K562 (cell line): ENCODE measurements around the gene TCF19. TPM values are rescaled to one million over a fixed set of nuclear protein-coding genes. Genes with fewer than 3 reads are reported as not detected.
A peak's percentile ranks its signal among the peaks of the same experiment; 100 is the strongest.

Experiments used
- ATAC-seq: fragments of 200-7000 bp; cut with Tn5 transposase; 3 replicates; pipeline ENCODE4 v1.9.1; 2020; ENCODE audit warnings: moderate library complexity
- Bru-seq: library from RNA; stranded (reverse); fragments of 400-500 nt; gene quantifications from one replicate; lab custom pipeline; 2021; lab: Mats Ljungman, UMichigan
- BruChase-seq, 2 experiments: library from RNA; stranded (reverse); fragments of 400-500 nt; gene quantifications; one replicate each; lab custom pipeline; 2021; lab: Mats Ljungman, UMichigan
- BruUV-seq: library from RNA; stranded (reverse); fragments of 400-500 nt; replicated peaks from 2 replicates; lab custom pipeline; 2021; lab: Mats Ljungman, UMichigan
- CTCF ChIA-PET: fragments of 300-600 bp; formaldehyde crosslinking; extraction: SDS; loops from one replicate; lab custom pipeline; 2021; ENCODE audit warnings: low intra/inter-chr PET ratio; lab: Yijun Ruan, JAX
- POLR2A ChIA-PET: fragments of 300-600, 350-650 bp; sonication (Branson Sonifier 250); formaldehyde crosslinking; extraction: SDS; loops from one replicate; lab custom pipeline; 2021; ENCODE audit warnings: antibody characterized with exemption, inconsistent platforms; lab: Yijun Ruan, JAX
- DNase-seq, 4 experiments: peaks; one replicate each; pipeline versions ENCODE4 v3.0.0 to v3.0.0-alpha.2; 2011 to 2018; ENCODE audit warnings: low spot score in 3 of 4, mixed read lengths in 3 of 4; ENCODE audit errors: extremely low read depth in 1 of 4
- FAIRE-seq: peaks from 2 replicates; lab custom pipeline; 2011; peaks lifted over from hg19 to GRCh38; lab: Jason Lieb, UNC
- H2AFZ ChIP-seq: 2 replicates; pipeline ENCODE4 v1.6.0; 2011; ENCODE audit warnings: low read depth, low read length, control low read depth, inconsistent platforms
- H3K27ac ChIP-seq: fragments of 200-600 bp; 3 replicates; pipeline ENCODE4 v1.8.0; 2011; ENCODE audit warnings: low read depth, mild to moderate bottlenecking, control low read depth, inconsistent platforms, low read length, moderate library complexity, mixed read lengths; ENCODE audit errors: extremely low read depth
- H3K27me3 ChIP-seq, 2 experiments: fragments of 300-600 bp in 1 of 2; 2 replicates in 1 of 2; 3 replicates in 1 of 2; pipeline versions ENCODE4 v1.6.0 to v1.8.0; 2011; ENCODE audit warnings: inconsistent platforms in 2 of 2, low read length in 2 of 2, mild to moderate bottlenecking in 1 of 2, mixed read lengths in 1 of 2, moderate library complexity in 1 of 2; ENCODE audit not compliant: control insufficient read depth in 2 of 2, insufficient read depth in 2 of 2
- H3K36me3 ChIP-seq: fragments of 300-600 bp; 3 replicates; pipeline ENCODE4 v1.8.0; 2011; ENCODE audit warnings: mild to moderate bottlenecking, low read length, inconsistent platforms; ENCODE audit not compliant: control insufficient read depth, insufficient read depth
- H3K4me1 ChIP-seq, 2 experiments: fragments of 200-600 bp in 1 of 2; replicated peaks in 1 of 2; 2 replicates in 1 of 2; 3 replicates in 1 of 2; pipeline versions ENCODE4 v1.5.1 to v1.8.0; 2011; ENCODE audit warnings: inconsistent platforms in 2 of 2, low read length in 2 of 2, mild to moderate bottlenecking in 1 of 2, mixed read lengths in 1 of 2, moderate library complexity in 1 of 2; ENCODE audit not compliant: control insufficient read depth in 2 of 2, insufficient read depth in 2 of 2
- H3K4me2 ChIP-seq: 2 replicates; pipeline ENCODE4 v1.6.1; 2011; ENCODE audit warnings: low read length, control low read depth, inconsistent platforms, mixed read lengths; ENCODE audit not compliant: insufficient read depth
- H3K4me3 ChIP-seq: fragments of 200-600 bp; sonication (generic), shearing (Covaris generic); 2 replicates; pipeline ENCODE4 v1.5.1; 2016; ENCODE audit warnings: control low read depth, inconsistent platforms
- H3K79me2 ChIP-seq: fragments of 200-600 bp; 3 replicates; pipeline ENCODE4 v1.8.0; 2011; ENCODE audit warnings: low read length, inconsistent platforms; ENCODE audit not compliant: control insufficient read depth, insufficient read depth
- H3K9ac ChIP-seq, 2 experiments: 2 replicates each; pipeline versions ENCODE4 v1.6.0 to v1.6.1; 2011; ENCODE audit warnings: low read depth in 2 of 2, low read length in 2 of 2, control low read depth in 1 of 2, inconsistent platforms in 1 of 2, mild to moderate bottlenecking in 1 of 2, mixed read lengths in 1 of 2; ENCODE audit not compliant: insufficient read depth in 1 of 2
- H3K9me1 ChIP-seq: one replicate; pipeline ENCODE4 v1.6.0; 2011; ENCODE audit warnings: inconsistent platforms, mild to moderate bottlenecking, low read length, moderate library complexity; ENCODE audit not compliant: control insufficient read depth, insufficient read depth
- H3K9me3 ChIP-seq: replicated peaks from 2 replicates; pipeline ENCODE4 v1.5.1; 2011; ENCODE audit warnings: low read depth, low read length, inconsistent platforms; ENCODE audit not compliant: control insufficient read depth, insufficient read depth
- H4K20me1 ChIP-seq: replicated peaks from 2 replicates; pipeline ENCODE4 v1.6.1; 2011; ENCODE audit warnings: low read length, inconsistent platforms, mixed read lengths; ENCODE audit not compliant: control insufficient read depth, insufficient read depth
- CTBP1 ChIP-seq: fragments of 450-650 bp; IDR thresholded peaks from 2 replicates; pipeline ENCODE4 v1.6.1; 2016; ENCODE audit warnings: borderline replicate concordance
- DMBX1 ChIP-seq: fragments of 250-450 bp; sonication (Bioruptor Pico); IDR thresholded peaks from 2 replicates; pipeline ENCODE4 v1.8.0; 2022; ENCODE audit warnings: inconsistent platforms, mild to moderate bottlenecking, moderate library complexity, borderline replicate concordance
- SRSF1 ChIP-seq: fragments of 200-400 bp; formaldehyde crosslinking; IDR thresholded peaks from 2 replicates; pipeline ENCODE4 v1.6.1; 2017; ENCODE audit warnings: mild to moderate bottlenecking, low read depth, low read length, moderate library complexity
- ZNF764 ChIP-seq: fragments of 250-450 bp; sonication (Bioruptor Pico); IDR thresholded peaks from 2 replicates; pipeline ENCODE4 v1.4.0; 2020; ENCODE audit warnings: low read depth, mild to moderate bottlenecking, moderate library complexity
- WGBS: fragments of 100-300 bp; shearing (Covaris generic); methylation state at CpG from one replicate; pipeline ENCODE4 v1.1.6; 2016; ENCODE audit warnings: low coverage, mixed read lengths; ENCODE audit not compliant: insufficient coverage; ENCODE audit errors: missing lambda C conversion rate; 5-methylcytosine and 5-hydroxymethylcytosine counted together
- in situ Hi-C: fragments of 300-500 bp; cut with MboI; formaldehyde crosslinking; loops from 4 replicates; pipeline ENCODE4 v1.15.0; 2018; ENCODE audit warnings: inconsistent platforms, mixed read lengths
- intact Hi-C: fragments of 100-400 bp; cut with micrococcal nuclease; formaldehyde crosslinking; loops from 2 replicates; pipeline ENCODE4 v1.14.2; 2022
- long read RNA-seq, 3 experiments: library from polyadenylated mRNA in 2 of 3; library from RNA in 1 of 3; unstranded in 2 of 3; stranded (forward) in 1 of 3; transcript quantifications; one replicate each; pipeline ENCODE4 v2.0.0, GENCODE V29; 2019 to 2022
- polyA minus RNA-seq, 3 experiments: library from RNA; depleted of rRNA, polyadenylated mRNA; stranded (reverse); fragments of >200 nt; gene quantifications; 2 replicates each; pipeline ENCODE4 v1.2.3, GENCODE V29; 2011
- polyA plus RNA-seq, 8 experiments: library from polyadenylated mRNA; depleted of rRNA in 4 of 8; stranded (reverse) in 5 of 8; unstranded in 3 of 8; fragments of >200 nt; fragmentation: Nextera tagmentation in 2 of 8; fragmentation: Illumina TruSeq in 1 of 8; extraction: Ambion mirVana in 2 of 8; extraction: Trizol in 1 of 8; gene quantifications; 2 replicates each; pipeline versions ENCODE4 v1.2.1 to v1.2.3, GENCODE V29; 2011 to 2014; ENCODE audit warnings: inconsistent platforms in 1 of 8, missing spikeins in 1 of 8
- total RNA-seq, 7 experiments: library from RNA; depleted of rRNA in 6 of 7; stranded (reverse); fragments of >200 nt in 6 of 7; fragmentation: Illumina TruSeq in 2 of 7; extraction: Trizol in 2 of 7; gene quantifications; 2 replicates each; pipeline versions ENCODE4 v1.2.1 to v1.2.3, GENCODE V29; 2011 to 2021; ENCODE audit warnings: low replicate concordance in 1 of 7
- TF ChIP-seq, protein P1 (sequence below), 2 experiments: IDR thresholded peaks; 2 replicates each; pipeline ENCODE4 v1.6.1; 2012; ENCODE audit warnings: improper control_type of control experiment in 2 of 2, low read depth in 2 of 2, low read length in 2 of 2, borderline replicate concordance in 1 of 2
- TF ChIP-seq, protein P2 (sequence below): sonication (generic); formaldehyde crosslinking; IDR thresholded peaks from 2 replicates; pipeline ENCODE4 v1.4.0; 2020; ENCODE audit warnings: mild to moderate bottlenecking, missing genetic modification reagents

TCF19 gene, protein sequence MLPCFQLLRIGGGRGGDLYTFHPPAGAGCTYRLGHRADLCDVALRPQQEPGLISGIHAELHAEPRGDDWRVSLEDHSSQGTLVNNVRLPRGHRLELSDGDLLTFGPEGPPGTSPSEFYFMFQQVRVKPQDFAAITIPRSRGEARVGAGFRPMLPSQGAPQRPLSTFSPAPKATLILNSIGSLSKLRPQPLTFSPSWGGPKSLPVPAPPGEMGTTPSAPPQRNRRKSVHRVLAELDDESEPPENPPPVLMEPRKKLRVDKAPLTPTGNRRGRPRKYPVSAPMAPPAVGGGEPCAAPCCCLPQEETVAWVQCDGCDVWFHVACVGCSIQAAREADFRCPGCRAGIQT
- 13.4 and 20.5 TPM in 2 replicates for total RNA-seq (2011; cell fraction: chromatin; rRNA removed; ENCODE audit: low replicate concordance)
- 14.2 and 21.0 TPM in 2 replicates for total RNA-seq (2011; cell fraction: nucleolus; rRNA removed)
- 11.6 and 14.0 TPM in 2 replicates for total RNA-seq (2011; cell fraction: nucleoplasm; rRNA removed)
- total RNA-seq (2014; rRNA removed): 42.5 and 68.9 TPM in 2 replicates
- 19.3 and 19.4 TPM in 2 replicates for total RNA-seq (2014; rRNA removed; fragmentation: Illumina TruSeq; extraction: Trizol)
- 29.6 and 33.1 TPM in 2 replicates for total RNA-seq (2015; rRNA removed; fragmentation: Illumina TruSeq; extraction: Trizol)
- total RNA-seq (2021): 30.2 and 31.1 TPM in 2 replicates
- 18.2 and 23.0 TPM in 2 replicates for polyA plus RNA-seq (2011; rRNA removed)
- polyA plus RNA-seq (2011; cell fraction: cytosol; rRNA removed): 18.2 and 36.2 TPM in 2 replicates
- 27.6 and 49.1 TPM in 2 replicates for polyA plus RNA-seq (2011; cell fraction: nucleus; rRNA removed)
- 25.4 and 39.5 TPM in 2 replicates for polyA plus RNA-seq (2012)
- 25.7 and 29.2 TPM in 2 replicates for polyA plus RNA-seq (2014; fragmentation: Illumina TruSeq; extraction: Trizol)
- 1 to 10 TPM; 4.2 to 4.6 TPM for polyA plus RNA-seq (2014; fragmentation: Nextera tagmentation; extraction: Ambion mirVana)
- polyA plus RNA-seq (2014; rRNA removed): 30.0 and 33.6 TPM in 2 replicates
- polyA minus RNA-seq (2011; rRNA and poly(A)+ RNA removed): 10.6 and 12.5 TPM in 2 replicates
- polyA minus RNA-seq (2011; cell fraction: cytosol; rRNA and poly(A)+ RNA removed): 10.9 TPM in 2 replicates
- 6.3 and 8.2 TPM in 2 replicates for polyA minus RNA-seq (2011; cell fraction: nucleus; rRNA and poly(A)+ RNA removed)
- Bru-seq, nascent RNA: percentile 70 among the genes with signal in this experiment
- percentile 70 among the genes with signal in this experiment for BruChase-seq, experiment 1, labeled RNA remaining after a 2-hour chase
- BruChase-seq, experiment 2, labeled RNA remaining after a 6-hour chase: percentile 76 among the genes with signal in this experiment
- long read RNA-seq, experiment 1, transcript TCF19-202 (4 exons, 3,290 nt): minor isoform, 13 of 211 reads
- long read RNA-seq, experiment 1, transcript TCF19-201 (4 exons, 3,039 nt): major isoform, 65 of 211 reads
- long read RNA-seq, experiment 1, partial matches to known transcripts: 100 of 211 reads
- long read RNA-seq, experiment 1, other reads (novel, unspliced or antisense): 33 of 211 reads
- long read RNA-seq, experiment 2, transcript TCF19-201 (4 exons, 3,039 nt): major isoform, 9 of 40 reads
- long read RNA-seq, experiment 2, partial matches to known transcripts: 17 of 40 reads
- long read RNA-seq, experiment 2, other reads (novel, unspliced or antisense): 11 of 40 reads
- long read RNA-seq, experiment 3, transcript TCF19-201 (4 exons, 3,039 nt): major isoform, 12 of 24 reads
- long read RNA-seq, experiment 3, partial matches to known transcripts: 4 of 24 reads
- long read RNA-seq, experiment 3, other reads (novel, unspliced or antisense): 7 of 24 reads

DNA sequence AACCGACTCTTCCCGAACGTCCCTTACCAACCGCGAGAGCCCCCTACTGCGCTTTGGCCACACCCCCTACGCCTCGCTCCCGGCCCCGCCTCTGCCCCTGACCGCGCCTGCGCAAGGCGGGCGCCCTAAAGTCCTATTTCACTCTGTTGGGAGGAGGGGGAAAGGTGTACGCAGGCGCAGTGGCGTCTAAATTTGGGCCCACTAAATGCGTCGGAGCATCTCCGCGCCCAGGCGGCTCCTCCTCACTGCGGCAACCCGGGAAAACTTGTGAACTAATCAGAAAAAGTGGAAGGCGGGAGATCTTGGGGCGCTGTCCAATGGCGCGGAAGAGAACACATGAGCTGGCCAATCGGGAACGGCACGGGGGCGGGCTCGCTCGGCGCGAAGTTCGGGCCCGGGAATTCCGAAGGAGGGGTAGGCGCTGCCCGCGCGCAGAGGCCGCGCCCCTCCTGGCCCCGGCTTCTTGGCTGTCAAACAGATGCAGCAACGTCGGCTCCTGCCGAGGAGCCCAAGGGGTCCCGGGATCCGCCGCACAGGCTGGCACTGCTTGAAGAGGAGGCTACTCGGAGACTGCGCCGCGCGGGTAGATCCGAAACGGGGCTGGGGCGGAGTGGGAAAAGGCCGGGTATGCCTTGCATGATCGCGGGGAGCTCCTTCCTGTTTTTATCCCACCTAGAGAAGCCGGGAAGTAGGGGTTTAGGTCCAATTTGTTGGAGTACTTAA is at the start of gene TCF19:
TSS of gene TCF19 (plus strand) at position 450 of the 723 bp plus-strand sequence. CDS start 881 bp downstream, outside the sequence.
- ATAC-seq (peak; percentile 95), DNase-seq (peak; percentile 100), FAIRE-seq (peak; percentile 98)
- peak within 1 kb of the TSS; percentile 92 for H3K4me2 ChIP-seq
- H3K9me3 ChIP-seq: no peaks in the 10 kb centered on the region
- under 1% methylated on average over 60 of the region's 65 CpGs for WGBS
- peaks cover 17 to 30% of the 10 kb centered on the region in 2 experiments; a peak in 4 of 5 replicates for H3K4me1 ChIP-seq
- no peaks in the 10 kb centered on the region; the same call in 1 of the 2 replicates for H4K20me1 ChIP-seq
- BruUV-seq: no TSS peak
- CTCF ChIA-PET: interaction anchor here (0.6 kb wide), 1 partner anchor 149 kb away, joined by 3 read pairs; no protein-coding TSS in a partner anchor
- intact Hi-C loops: loop anchor here (2.0 kb wide), 1 partner anchor 22 kb away; no protein-coding TSS in a partner anchor
- peak within 1 kb of the TSS; percentile 81 to 96 for H3K9ac ChIP-seq
- peak within 1 kb of the TSS; percentile 96 for H2AFZ ChIP-seq
- H3K27me3 ChIP-seq: no peaks in the 10 kb centered on the region
- H3K4me3 ChIP-seq: peak within 1 kb of the TSS; percentile 75
- peak within 1 kb of the TSS; percentile 79 for H3K27ac ChIP-seq
- in situ Hi-C loops: no loop called here
- H3K36me3 ChIP-seq: peaks cover 50% of the 10 kb centered on the region; the same call in 2 of the 3 replicates
- peaks cover 24% of the 10 kb centered on the region; the same call in 2 of the 3 replicates for H3K79me2 ChIP-seq
- POLR2A ChIA-PET: interaction anchor here (0.6 to 1.9 kb wide), 12 partner anchors 9 to 473 kb away, joined by 3 to 7 read pairs (median 4); no protein-coding TSS in a partner anchor
- no peaks in the 10 kb centered on the region for H3K9me1 ChIP-seq
- TF ChIP-seq, protein P1, sequence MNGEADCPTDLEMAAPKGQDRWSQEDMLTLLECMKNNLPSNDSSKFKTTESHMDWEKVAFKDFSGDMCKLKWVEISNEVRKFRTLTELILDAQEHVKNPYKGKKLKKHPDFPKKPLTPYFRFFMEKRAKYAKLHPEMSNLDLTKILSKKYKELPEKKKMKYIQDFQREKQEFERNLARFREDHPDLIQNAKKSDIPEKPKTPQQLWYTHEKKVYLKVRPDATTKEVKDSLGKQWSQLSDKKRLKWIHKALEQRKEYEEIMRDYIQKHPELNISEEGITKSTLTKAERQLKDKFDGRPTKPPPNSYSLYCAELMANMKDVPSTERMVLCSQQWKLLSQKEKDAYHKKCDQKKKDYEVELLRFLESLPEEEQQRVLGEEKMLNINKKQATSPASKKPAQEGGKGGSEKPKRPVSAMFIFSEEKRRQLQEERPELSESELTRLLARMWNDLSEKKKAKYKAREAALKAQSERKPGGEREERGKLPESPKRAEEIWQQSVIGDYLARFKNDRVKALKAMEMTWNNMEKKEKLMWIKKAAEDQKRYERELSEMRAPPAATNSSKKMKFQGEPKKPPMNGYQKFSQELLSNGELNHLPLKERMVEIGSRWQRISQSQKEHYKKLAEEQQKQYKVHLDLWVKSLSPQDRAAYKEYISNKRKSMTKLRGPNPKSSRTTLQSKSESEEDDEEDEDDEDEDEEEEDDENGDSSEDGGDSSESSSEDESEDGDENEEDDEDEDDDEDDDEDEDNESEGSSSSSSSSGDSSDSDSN (IDR thresholded peaks at IDR 0.05; ENCODE audit: borderline replicate concordance in 1 of 2, low read depth in 2 of 2, low read length in 2 of 2): peak in 1 of 2 experiments; percentile 12; a peak in 2 of 4 replicates
- no peak for TF ChIP-seq DMBX1
- no peak for TF ChIP-seq SRSF1
- TF ChIP-seq ZNF764 (CRISPR knock-in tag): no peak
- TF ChIP-seq, protein P2, sequence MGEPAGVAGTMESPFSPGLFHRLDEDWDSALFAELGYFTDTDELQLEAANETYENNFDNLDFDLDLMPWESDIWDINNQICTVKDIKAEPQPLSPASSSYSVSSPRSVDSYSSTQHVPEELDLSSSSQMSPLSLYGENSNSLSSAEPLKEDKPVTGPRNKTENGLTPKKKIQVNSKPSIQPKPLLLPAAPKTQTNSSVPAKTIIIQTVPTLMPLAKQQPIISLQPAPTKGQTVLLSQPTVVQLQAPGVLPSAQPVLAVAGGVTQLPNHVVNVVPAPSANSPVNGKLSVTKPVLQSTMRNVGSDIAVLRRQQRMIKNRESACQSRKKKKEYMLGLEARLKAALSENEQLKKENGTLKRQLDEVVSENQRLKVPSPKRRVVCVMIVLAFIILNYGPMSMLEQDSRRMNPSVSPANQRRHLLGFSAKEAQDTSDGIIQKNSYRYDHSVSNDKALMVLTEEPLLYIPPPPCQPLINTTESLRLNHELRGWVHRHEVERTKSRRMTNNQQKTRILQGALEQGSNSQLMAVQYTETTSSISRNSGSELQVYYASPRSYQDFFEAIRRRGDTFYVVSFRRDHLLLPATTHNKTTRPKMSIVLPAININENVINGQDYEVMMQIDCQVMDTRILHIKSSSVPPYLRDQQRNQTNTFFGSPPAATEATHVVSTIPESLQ (CRISPR knock-in tag): no peak; the same call in 1 of the 2 replicates
- peak; percentile 96 for TF ChIP-seq CTBP1
